Karpas-422 (cell line): ENCODE measurements around the gene CUL1. TPM values are rescaled to one million over a fixed set of nuclear protein-coding genes. Genes with fewer than 3 reads are reported as not detected.

Experiments used
- DNase-seq: peaks from one replicate; pipeline ENCODE4 v3.0.0-alpha.2; 2015
- H2AFZ ChIP-seq: fragments of 200-600 bp; sonication (generic); 2 replicates; pipeline ENCODE4 v1.6.1; 2014; ENCODE audit warnings: antibody characterized with exemption, low read length, mixed read lengths
- H3K27ac ChIP-seq: fragments of 200-600 bp; sonication (generic); 2 replicates; pipeline ENCODE4 v1.5.1; 2014; ENCODE audit warnings: mild to moderate bottlenecking, low read length, moderate library complexity
- H3K27me3 ChIP-seq: fragments of 200-600 bp; sonication (generic); 2 replicates; pipeline ENCODE4 v1.6.1; 2014; ENCODE audit warnings: low read length, mixed read lengths
- H3K36me3 ChIP-seq: fragments of 200-600 bp; sonication (generic); 2 replicates; pipeline ENCODE4 v1.6.1; 2014; ENCODE audit warnings: low read length, mixed read lengths; ENCODE audit not compliant: insufficient read depth
- H3K4me1 ChIP-seq: fragments of 200-600 bp; sonication (generic); 2 replicates; pipeline ENCODE4 v1.6.1; 2014; ENCODE audit warnings: mild to moderate bottlenecking, low read length, mixed read lengths
- H3K4me2 ChIP-seq: fragments of 200-600 bp; sonication (generic); 2 replicates; pipeline ENCODE4 v1.6.1; 2014; ENCODE audit warnings: low read length, low read depth, mild to moderate bottlenecking; ENCODE audit not compliant: poor library complexity, severe bottlenecking
- H3K4me3 ChIP-seq: fragments of 200-600 bp; sonication (generic); 2 replicates; pipeline ENCODE4 v1.5.1; 2014; ENCODE audit warnings: mild to moderate bottlenecking, antibody characterized with exemption, low read length, mixed read lengths
- H3K79me2 ChIP-seq: fragments of 200-600 bp; sonication (generic); 2 replicates; pipeline ENCODE4 v1.6.1; 2014; ENCODE audit warnings: mild to moderate bottlenecking, low read length, mixed read lengths
- H3K9ac ChIP-seq: fragments of 200-600 bp; sonication (generic); 2 replicates; pipeline ENCODE4 v1.6.0; 2014; ENCODE audit warnings: low read length
- H3K9me2 ChIP-seq: fragments of 200-600 bp; sonication (generic), shearing (Covaris generic); replicated peaks from 2 replicates; pipeline ENCODE4 v1.6.0; 2014; ENCODE audit warnings: mild to moderate bottlenecking, low read length, moderate library complexity; ENCODE audit not compliant: insufficient read depth
- H3K9me3 ChIP-seq: fragments of 300-700, 200-600 bp; sonication (generic); 2 replicates; pipeline ENCODE4 v1.6.1; 2014; ENCODE audit warnings: low read length, mixed read lengths
- H4K20me1 ChIP-seq: fragments of 200-600 bp; sonication (generic); 2 replicates; pipeline ENCODE4 v1.6.1; 2014; ENCODE audit warnings: mild to moderate bottlenecking, antibody characterized with exemption, low read length, low read depth; ENCODE audit not compliant: insufficient read depth
- total RNA-seq: library from RNA; depleted of rRNA; stranded (reverse); fragments of >200 nt; shearing (Covaris generic); gene quantifications from 2 replicates; pipeline ENCODE4 v1.2.3, GENCODE V29; 2014; ENCODE audit warnings: low replicate concordance

The CUL1 gene
- total RNA-seq, 1 experiment from 2014 or later: 55.5 TPM

- H3K9me3 ChIP-seq: no peaks in the 10 kb centered on the region
- H2AFZ ChIP-seq: no peak overlapping the region
- no peaks in the 10 kb centered on the region for H3K36me3 ChIP-seq
- no peaks in the 10 kb centered on the region for H4K20me1 ChIP-seq
- H3K9ac ChIP-seq: no peak overlapping the region
- no peaks in the 10 kb centered on the region for H3K9me2 ChIP-seq
- DNase-seq: no peak
- H3K27ac ChIP-seq: no peak overlapping the region
- H3K4me3 ChIP-seq: no peak overlapping the region
- no peak overlapping the region for H3K4me2 ChIP-seq
- H3K27me3 ChIP-seq: no peaks in the 10 kb centered on the region; the same call in 1 of the 2 replicates
- H3K4me1 ChIP-seq: no peaks in the 10 kb centered on the region
- no peaks in the 10 kb centered on the region for H3K79me2 ChIP-seq
These were observed 28.8 kb upstream of the CUL1 start for GRCh38 chr7:148669927-148670326.

DNA sequence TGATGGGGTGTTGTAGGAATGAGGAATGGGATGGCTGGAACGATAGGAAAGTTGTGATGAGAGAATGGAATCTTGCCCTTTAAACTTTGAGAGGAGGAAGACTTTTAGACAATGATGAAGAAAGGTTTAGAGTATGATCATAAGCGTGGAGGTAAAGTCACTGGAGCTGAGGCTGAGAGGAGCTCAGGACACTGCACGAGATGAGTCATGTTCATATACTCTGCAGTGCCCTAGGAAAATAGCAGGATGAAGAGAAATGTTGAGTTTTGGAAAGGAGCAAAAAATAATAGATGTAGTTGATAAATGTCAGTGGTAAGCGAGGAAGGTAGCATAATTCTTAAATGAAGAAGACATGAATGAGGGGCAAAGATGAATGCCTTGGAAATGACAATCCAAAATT lies 28.3 kb upstream of the CUL1 start:
- H4K20me1 ChIP-seq: no peaks in the 10 kb centered on the region
- H3K79me2 ChIP-seq: no peaks in the 10 kb centered on the region
- no peak overlapping the region for H2AFZ ChIP-seq
- H3K4me3 ChIP-seq: no peak overlapping the region
- no peaks in the 10 kb centered on the region for H3K9me3 ChIP-seq
- no peaks in the 10 kb centered on the region; the same call in 1 of the 2 replicates for H3K27me3 ChIP-seq
- DNase-seq: no peak
- no peak overlapping the region for H3K9ac ChIP-seq
- H3K27ac ChIP-seq: no peak overlapping the region
- no peaks in the 10 kb centered on the region for H3K9me2 ChIP-seq
- no peaks in the 10 kb centered on the region for H3K4me1 ChIP-seq
- H3K36me3 ChIP-seq: no peaks in the 10 kb centered on the region
- H3K4me2 ChIP-seq: no peak overlapping the region

GRCh38 chr7:148670807-148671206 lies 27.9 kb upstream of the CUL1 start:
- Histone ChIP-seq H3K27me3 (no peaks in the 10 kb centered on the region; the same call in 1 of the 2 replicates), H3K9ac (no peak overlapping the region), H2AFZ (no peak overlapping the region), H3K79me2 (no peaks in the 10 kb centered on the region), H3K4me2 (no peak overlapping the region), H3K9me2 (no peaks in the 10 kb centered on the region), H3K9me3 (no peaks in the 10 kb centered on the region), H4K20me1 (no peaks in the 10 kb centered on the region), H3K27ac (no peak overlapping the region), H3K4me3 (no peak overlapping the region), H3K36me3 (no peaks in the 10 kb centered on the region), H3K4me1 (no peaks in the 10 kb centered on the region)
- no peak for DNase-seq

DNA sequence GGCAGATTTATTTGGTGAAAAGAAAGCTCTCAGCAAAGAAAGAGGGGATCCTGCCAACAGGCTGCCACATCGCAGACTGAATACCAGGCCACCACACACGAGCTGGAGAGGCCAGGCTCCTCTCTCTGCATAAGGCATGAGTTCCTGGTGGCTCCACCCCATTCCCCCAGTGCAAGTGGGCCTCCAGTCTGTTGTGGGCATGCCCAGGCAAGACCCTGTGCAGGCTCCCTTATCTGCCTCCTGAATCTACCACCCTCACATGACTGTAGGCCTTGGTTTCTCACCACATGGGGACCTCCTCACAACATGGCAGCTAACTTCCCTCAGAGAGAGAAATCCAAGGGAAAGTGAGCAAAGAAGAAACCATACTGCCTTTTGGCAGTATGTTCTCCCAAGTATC lies 26.7 kb upstream of the CUL1 start:
- Histone ChIP-seq H3K36me3 (no peaks in the 10 kb centered on the region), H2AFZ (no peak overlapping the region), H3K4me1 (no peaks in the 10 kb centered on the region), H3K79me2 (no peaks in the 10 kb centered on the region), H3K4me2 (no peak overlapping the region), H3K9ac (no peak overlapping the region), H3K9me2 (no peaks in the 10 kb centered on the region), H3K9me3 (no peaks in the 10 kb centered on the region), H4K20me1 (no peaks in the 10 kb centered on the region), H3K27me3 (no peaks in the 10 kb centered on the region; the same call in 1 of the 2 replicates), H3K27ac (no peak overlapping the region), H3K4me3 (no peak overlapping the region)
- no peak for DNase-seq

GRCh38 chr7:148674689-148675088 lies 24.0 kb upstream of the CUL1 start:
- no peak overlapping the region for H3K4me3 ChIP-seq
- no peaks in the 10 kb centered on the region; the same call in 1 of the 2 replicates for H3K27me3 ChIP-seq
- no peaks in the 10 kb centered on the region for H3K9me2 ChIP-seq
- H4K20me1 ChIP-seq: no peaks in the 10 kb centered on the region
- H3K4me1 ChIP-seq: no peaks in the 10 kb centered on the region
- H3K27ac ChIP-seq: no peak overlapping the region
- no peaks in the 10 kb centered on the region for H3K9me3 ChIP-seq
- H3K4me2 ChIP-seq: no peak overlapping the region
- H3K9ac ChIP-seq: no peak overlapping the region
- no peaks in the 10 kb centered on the region for H3K36me3 ChIP-seq
- no peaks in the 10 kb centered on the region for H3K79me2 ChIP-seq
- H2AFZ ChIP-seq: no peak overlapping the region
- DNase-seq: no peak

DNA sequence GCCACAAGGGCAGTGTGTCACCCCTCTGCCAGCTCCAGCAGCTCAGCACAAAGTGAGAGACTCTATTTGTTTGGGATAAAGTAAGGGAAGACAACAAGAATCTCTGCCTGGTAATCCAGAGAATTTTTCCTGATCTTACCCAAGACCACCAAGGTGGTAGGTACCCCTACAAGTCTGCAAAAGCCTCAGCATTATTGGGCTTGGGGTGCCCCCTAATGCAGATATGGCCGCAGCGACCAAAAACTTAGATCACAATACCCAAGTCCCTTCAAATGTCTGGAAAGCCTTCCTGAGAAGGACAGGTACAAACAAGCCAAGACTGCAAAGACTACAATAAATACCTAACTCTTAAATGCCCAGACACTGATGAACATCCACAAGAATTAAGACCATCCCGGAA lies 22.4 kb upstream of the CUL1 start:
- no peak overlapping the region for H3K4me2 ChIP-seq
- DNase-seq: no peak
- H3K9ac ChIP-seq: no peak overlapping the region
- H3K9me2 ChIP-seq: no peaks in the 10 kb centered on the region
- no peak overlapping the region for H3K4me3 ChIP-seq
- H2AFZ ChIP-seq: no peak overlapping the region
- no peaks in the 10 kb centered on the region for H3K36me3 ChIP-seq
- H3K79me2 ChIP-seq: no peaks in the 10 kb centered on the region
- no peaks in the 10 kb centered on the region; the same call in 1 of the 2 replicates for H3K27me3 ChIP-seq
- no peaks in the 10 kb centered on the region for H3K4me1 ChIP-seq
- H3K9me3 ChIP-seq: no peaks in the 10 kb centered on the region
- no peak overlapping the region for H3K27ac ChIP-seq
- H4K20me1 ChIP-seq: no peaks in the 10 kb centered on the region

DNA sequence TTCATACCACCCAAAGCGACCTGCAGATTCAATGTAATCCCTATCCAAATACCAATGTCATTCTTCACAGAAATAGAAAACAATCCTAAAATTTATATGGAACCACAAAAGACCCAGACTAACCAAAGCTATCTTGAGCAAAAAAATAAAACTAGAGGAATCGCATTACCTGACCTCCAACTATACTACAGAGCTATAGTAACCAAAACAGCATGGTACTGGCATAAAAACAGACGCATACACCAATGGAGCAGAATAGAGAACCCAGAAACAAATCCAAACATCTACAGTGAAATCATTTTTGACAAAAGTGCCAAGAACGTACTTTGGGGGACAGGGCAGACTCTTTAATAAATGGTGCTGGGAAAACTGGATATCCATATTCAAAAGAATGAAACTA lies 16.9 kb upstream of the CUL1 start:
- Histone ChIP-seq H3K9me2 (no peaks in the 10 kb centered on the region), H3K9ac (no peak overlapping the region), H3K9me3 (no peaks in the 10 kb centered on the region), H2AFZ (no peak overlapping the region), H3K27ac (no peak overlapping the region), H4K20me1 (no peaks in the 10 kb centered on the region), H3K4me1 (no peaks in the 10 kb centered on the region), H3K4me2 (no peak overlapping the region), H3K36me3 (no peaks in the 10 kb centered on the region), H3K4me3 (no peak overlapping the region), H3K79me2 (no peaks in the 10 kb centered on the region), H3K27me3 (no peaks in the 10 kb centered on the region)
- DNase-seq: no peak

- no peaks in the 10 kb centered on the region for H3K9me2 ChIP-seq
- H3K9ac ChIP-seq: no peak overlapping the region
- no peaks in the 10 kb centered on the region for H3K79me2 ChIP-seq
- H3K27me3 ChIP-seq: no peaks in the 10 kb centered on the region
- no peak for DNase-seq
- H3K36me3 ChIP-seq: no peaks in the 10 kb centered on the region
- no peaks in the 10 kb centered on the region for H3K4me1 ChIP-seq
- no peaks in the 10 kb centered on the region for H4K20me1 ChIP-seq
- H3K4me3 ChIP-seq: no peak overlapping the region
- no peak overlapping the region for H2AFZ ChIP-seq
- no peaks in the 10 kb centered on the region for H3K9me3 ChIP-seq
- no peak overlapping the region for H3K4me2 ChIP-seq
- H3K27ac ChIP-seq: no peak overlapping the region
These were observed 14.3 kb upstream of the CUL1 start for GRCh38 chr7:148684289-148684830.
